Measurements from ENCODE around the gene SKP1.

SKP1 gene

GRCh38 chr5:134116789-134117761 lies 59.7 kb downstream of the SKP1 start:
- no peak overlapping the region for H3K27ac ChIP-seq
- ChIA-PET POLR2A (ENCODE audit: low non-redundant PET) (interaction anchor here (0.9 kb wide), 1 partner anchor 22 kb away, joined by 4 read pairs; no protein-coding TSS in a partner anchor), CTCF (interaction anchor here (2.4 to 3.1 kb wide), 2 partner anchors 23 to 77 kb away, joined by 12 read pairs; no protein-coding TSS in a partner anchor)
- no peak for DNase-seq (ENCODE audit: low spot score)
- TF ChIP-seq CTCF (conservative IDR thresholded peaks at IDR 0.05; ENCODE audit: low read depth), result no peak

- peak overlapping the region; percentile 53; the same call in 1 of the 2 replicates for H3K27ac ChIP-seq
- no peak for DNase-seq (ENCODE audit: low spot score)
- TF ChIP-seq CTCF (conservative IDR thresholded peaks at IDR 0.05; ENCODE audit: low read depth), result no peak
- ChIA-PET POLR2A (ENCODE audit: low non-redundant PET) (interaction anchor here (0.9 kb wide), 1 partner anchor 23 kb away, joined by 4 read pairs; no protein-coding TSS in a partner anchor), CTCF (interaction anchor here (0.9 to 2.4 kb wide), 2 partner anchors 77 to 1342 kb away, joined by 3 to 12 read pairs; no protein-coding TSS in a partner anchor)
Observed at GRCh38 chr5:134116286-134116685, 60.5 kb downstream of the SKP1 start.

GRCh38 chr5:134115806-134116175 lies 61.0 kb downstream of the SKP1 start:
- CTCF ChIA-PET, result interaction anchor here (0.9 to 2.4 kb wide), 2 partner anchors 76 to 1343 kb away, joined by 3 to 12 read pairs; no protein-coding TSS in a partner anchor
- no peak for TF ChIP-seq CTCF (conservative IDR thresholded peaks at IDR 0.05; ENCODE audit: low read depth)
- no peak for DNase-seq (ENCODE audit: low spot score)
- POLR2A ChIA-PET (ENCODE audit: low non-redundant PET), result no interaction called here
- peak overlapping the region; percentile 53 for H3K27ac ChIP-seq

- ChIA-PET CTCF (interaction anchor here (2.4 kb wide), 1 partner anchor 76 kb away, joined by 12 read pairs; no protein-coding TSS in a partner anchor), POLR2A (ENCODE audit: low non-redundant PET) (no interaction called here)
- peak; percentile 40 for DNase-seq (ENCODE audit: low spot score)
- TF ChIP-seq CTCF (conservative IDR thresholded peaks at IDR 0.05; ENCODE audit: low read depth), result no peak
- peak overlapping the region; percentile 53 for H3K27ac ChIP-seq
Observed at GRCh38 chr5:134114886-134115805, 61.6 kb downstream of the SKP1 start.

GRCh38 chr5:134113902-134114875 lies 62.6 kb downstream of the SKP1 start, which contains the start of gene TCF7:
TSS of gene TCF7 (plus strand) at chr5:134114681. CDS start at chr5:134114907, 226 bp downstream.
- H3K27ac ChIP-seq, result peak within 1 kb of the TSS; percentile 53
- POLR2A ChIA-PET (ENCODE audit: low non-redundant PET), result no interaction called here
- no peak for TF ChIP-seq CTCF (conservative IDR thresholded peaks at IDR 0.05; ENCODE audit: low read depth)
- CTCF ChIA-PET, result interaction anchor here (0.5 to 2.4 kb wide), 5 partner anchors 12 to 135 kb away, joined by 3 to 12 read pairs (median 4); no protein-coding TSS in a partner anchor
- peak; percentile 98 for DNase-seq (ENCODE audit: low spot score)
